Retina (tissue), 1 donor: ENCODE results near the gene ERCC6.
A peak's percentile ranks its signal among the peaks of the same experiment; 100 is the strongest.

Source experiments
- DNase-seq: peaks from one replicate; pipeline ENCODE4 v3.0.0-alpha.2; 2016

The ERCC6 gene

GRCh38 chr10:49538381-49539319 is at the start of gene ERCC6:
Gene ERCC6 (minus strand): TSS chr10:49539121.
- peak; percentile 96 for DNase-seq

- DNase-seq, result no peak
Observed at GRCh38 chr10:49587981-49588380, 49.1 kb upstream of the ERCC6 start.

GRCh38 chr10:49585387-49585786 is 46.5 kb upstream of the ERCC6 start:
- no peak for DNase-seq

- DNase-seq, result no peak
Observed at GRCh38 chr10:49579621-49580020, 40.7 kb upstream of the ERCC6 start.

- DNase-seq, result no peak
Observed at GRCh38 chr10:49578392-49578791, 39.5 kb upstream of the ERCC6 start.

GRCh38 chr10:49577182-49577925 is 38.4 kb upstream of the ERCC6 start:
- DNase-seq, result no peak

GRCh38 chr10:49575489-49576072 is 36.7 kb upstream of the ERCC6 start:
- no peak for DNase-seq

- DNase-seq, result no peak
Observed at GRCh38 chr10:49572594-49573114, 33.7 kb upstream of the ERCC6 start.

GRCh38 chr10:49571388-49571787 is 32.5 kb upstream of the ERCC6 start:
- DNase-seq, result peak; percentile 12

GRCh38 chr10:49569031-49569631 is 30.2 kb upstream of the ERCC6 start:
- DNase-seq, result no peak

GRCh38 chr10:49568235-49568634 is 29.3 kb upstream of the ERCC6 start:
- no peak for DNase-seq

- no peak for DNase-seq
Observed at GRCh38 chr10:49567810-49568209, 28.9 kb upstream of the ERCC6 start.

GRCh38 chr10:49564461-49565009 is 25.6 kb upstream of the ERCC6 start:
- no peak for DNase-seq

GRCh38 chr10:49562893-49563292 is 24.0 kb upstream of the ERCC6 start:
- no peak for DNase-seq

- no peak for DNase-seq
Observed at GRCh38 chr10:49560526-49560925, 21.6 kb upstream of the ERCC6 start.

- DNase-seq, result no peak
Observed at GRCh38 chr10:49559476-49559875, 20.6 kb upstream of the ERCC6 start.

GRCh38 chr10:49558190-49558589 is 19.3 kb upstream of the ERCC6 start:
- DNase-seq, result no peak

GRCh38 chr10:49557681-49558080 is 18.8 kb upstream of the ERCC6 start:
- DNase-seq, result no peak

GRCh38 chr10:49556723-49557122 is 17.8 kb upstream of the ERCC6 start:
- no peak for DNase-seq

- no peak for DNase-seq
Observed at GRCh38 chr10:49552277-49552676, 13.4 kb upstream of the ERCC6 start.

- no peak for DNase-seq
Observed at GRCh38 chr10:49550563-49550962, 11.6 kb upstream of the ERCC6 start.

GRCh38 chr10:49549640-49550346 is 10.9 kb upstream of the ERCC6 start:
- no peak for DNase-seq
